Cardiac fibroblast (primary cell): ENCODE data around the gene RAB17.
A peak's percentile ranks its signal among the peaks of the same experiment; 100 is the strongest.
"Not testable (repeated sequence)": the region's sequence is repeated elsewhere in the genome, so short reads cannot be mapped to it uniquely, and the experiment has no call there.

Experiments used
- DNase-seq, 2 donors: peaks; one replicate each; pipeline versions ENCODE4 v3.0.0 to v3.0.0-alpha.2; 2010; ENCODE audit warnings: low read depth in 2 of 2
- H3K4me3 ChIP-seq, 2 donors: replicated peaks in 1 of 2; 1 replicate in 1 of 2; 2 replicates in 1 of 2; pipeline ENCODE4 v1.5.1; 2011; ENCODE audit warnings: low read depth in 2 of 2, low read length in 2 of 2, mild to moderate bottlenecking in 2 of 2, moderate library complexity in 1 of 2
- TF ChIP-seq, protein P1 (sequence below): IDR thresholded peaks from one replicate; pipeline ENCODE4 v1.5.1; 2011; ENCODE audit warnings: low read depth, mild to moderate bottlenecking, low read length, inconsistent platforms

RAB17 gene

DNA sequence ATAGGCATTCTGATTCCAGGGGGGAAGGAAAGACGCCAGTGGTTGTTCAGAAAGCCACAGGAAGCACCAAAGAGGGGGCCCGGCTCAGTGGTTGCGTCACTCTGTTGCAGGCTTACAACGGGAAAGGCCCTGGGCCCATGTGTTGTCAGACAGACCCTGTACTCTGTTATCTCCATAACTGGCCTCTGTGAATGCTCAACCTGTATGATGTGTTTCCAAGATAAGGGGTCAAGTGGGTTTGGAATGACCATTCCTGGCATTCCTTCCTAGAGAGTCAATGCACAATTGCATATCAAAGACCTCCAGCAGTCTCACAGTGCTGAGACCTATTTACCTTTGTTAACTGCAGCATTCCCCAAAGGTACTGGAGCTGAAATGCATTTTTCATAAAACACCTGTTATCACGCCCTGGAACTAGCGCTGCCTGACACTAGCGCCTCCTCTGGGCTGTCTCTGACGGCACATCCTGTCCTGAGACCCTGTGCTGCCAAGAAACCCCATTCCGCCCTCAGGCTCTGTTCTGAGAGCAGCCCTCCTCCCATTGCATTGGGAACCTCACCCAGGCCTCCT lies 23.7 kb upstream of the RAB17 start:
- peak in 1 of 2 donors; percentile 73 for DNase-seq
- H3K4me3 ChIP-seq, result no peak overlapping the region
- TF ChIP-seq, protein P1, sequence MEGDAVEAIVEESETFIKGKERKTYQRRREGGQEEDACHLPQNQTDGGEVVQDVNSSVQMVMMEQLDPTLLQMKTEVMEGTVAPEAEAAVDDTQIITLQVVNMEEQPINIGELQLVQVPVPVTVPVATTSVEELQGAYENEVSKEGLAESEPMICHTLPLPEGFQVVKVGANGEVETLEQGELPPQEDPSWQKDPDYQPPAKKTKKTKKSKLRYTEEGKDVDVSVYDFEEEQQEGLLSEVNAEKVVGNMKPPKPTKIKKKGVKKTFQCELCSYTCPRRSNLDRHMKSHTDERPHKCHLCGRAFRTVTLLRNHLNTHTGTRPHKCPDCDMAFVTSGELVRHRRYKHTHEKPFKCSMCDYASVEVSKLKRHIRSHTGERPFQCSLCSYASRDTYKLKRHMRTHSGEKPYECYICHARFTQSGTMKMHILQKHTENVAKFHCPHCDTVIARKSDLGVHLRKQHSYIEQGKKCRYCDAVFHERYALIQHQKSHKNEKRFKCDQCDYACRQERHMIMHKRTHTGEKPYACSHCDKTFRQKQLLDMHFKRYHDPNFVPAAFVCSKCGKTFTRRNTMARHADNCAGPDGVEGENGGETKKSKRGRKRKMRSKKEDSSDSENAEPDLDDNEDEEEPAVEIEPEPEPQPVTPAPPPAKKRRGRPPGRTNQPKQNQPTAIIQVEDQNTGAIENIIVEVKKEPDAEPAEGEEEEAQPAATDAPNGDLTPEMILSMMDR, result peak; percentile 5

DNA sequence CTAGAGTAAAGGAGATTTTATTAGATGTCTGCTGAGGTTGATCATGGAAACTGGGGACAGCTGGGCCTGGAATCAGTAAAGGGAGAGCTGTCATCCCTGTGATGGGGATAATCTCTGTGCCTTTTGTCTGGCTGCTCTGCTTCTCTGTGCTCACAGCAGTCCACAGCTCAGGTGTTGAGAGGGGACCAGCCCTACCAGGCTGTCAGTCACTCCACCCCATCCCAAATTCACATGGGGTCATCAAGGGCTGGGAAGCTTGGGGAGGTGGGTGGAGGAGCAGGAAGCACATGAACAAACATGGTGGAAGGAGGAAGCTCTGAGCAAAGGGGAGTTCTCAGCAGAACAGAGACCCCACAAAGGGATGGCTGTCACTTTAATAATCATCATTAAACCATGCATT lies 23.1 kb upstream of the RAB17 start:
- TF ChIP-seq, protein P1, result no peak
- no peak for DNase-seq
- no peak overlapping the region for H3K4me3 ChIP-seq

DNA sequence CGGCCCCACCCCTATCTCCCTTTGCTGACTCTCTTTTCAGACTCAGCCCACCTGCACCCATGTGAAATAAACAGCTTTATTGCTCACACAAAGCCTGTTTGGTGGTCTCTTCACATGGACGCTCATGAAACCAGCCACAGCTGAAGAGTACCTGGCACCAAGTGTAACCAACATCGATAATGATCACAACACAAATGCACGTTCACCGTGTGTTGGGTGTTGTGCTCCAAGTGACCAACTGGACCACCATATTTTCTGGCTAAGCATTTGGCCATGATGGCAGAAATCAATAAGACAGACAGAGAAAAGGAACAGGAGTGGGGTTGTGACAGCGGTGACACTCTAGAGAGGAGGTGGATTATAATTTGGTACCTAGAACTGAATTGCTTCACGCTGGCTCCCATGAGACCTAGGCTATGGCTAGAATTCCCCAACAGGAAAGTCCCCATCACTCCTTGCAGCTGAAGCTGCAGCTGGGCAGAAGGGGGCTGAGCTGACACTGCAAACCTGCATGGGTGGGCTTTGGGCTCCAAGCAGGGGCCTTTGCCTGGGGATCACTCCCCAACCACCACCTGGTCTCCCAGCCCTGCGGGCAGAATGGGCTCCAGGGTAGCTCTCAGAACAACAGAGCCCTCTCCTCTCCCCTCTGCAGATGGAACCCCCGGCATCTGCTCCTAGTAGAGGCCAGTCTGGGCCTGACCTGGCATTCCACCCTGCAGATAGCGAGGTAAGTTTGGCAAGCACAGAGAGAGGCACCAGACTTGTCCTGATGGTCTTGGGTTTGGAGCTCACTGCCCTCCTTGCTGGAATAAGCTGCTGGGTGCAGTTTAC lies 22.2 kb upstream of the RAB17 start:
- H3K4me3 ChIP-seq, result no peak overlapping the region
- DNase-seq, result no peak
- TF ChIP-seq, protein P1, result no peak

DNA sequence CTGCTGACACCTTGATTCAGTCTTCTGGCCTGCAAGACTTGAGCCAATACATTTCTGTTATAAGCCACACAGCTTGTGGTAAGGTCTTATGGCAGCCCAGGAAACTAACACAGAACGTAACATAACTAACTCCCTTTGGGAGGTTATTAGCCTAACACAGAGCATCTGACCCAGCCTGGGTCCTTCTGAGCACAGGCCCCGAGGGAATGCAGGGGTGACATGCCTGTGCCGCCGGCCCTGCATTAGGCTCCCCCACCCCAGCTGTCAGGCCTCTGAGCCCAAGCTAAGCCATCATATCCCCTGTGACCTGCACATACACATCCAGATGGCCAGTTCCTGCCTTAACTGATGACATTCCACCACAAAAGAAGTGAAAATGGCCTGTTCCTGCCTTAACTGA lies 16.0 kb upstream of the RAB17 start:
- DNase-seq, H3K4me3 ChIP-seq: not testable (repeated sequence)

DNA sequence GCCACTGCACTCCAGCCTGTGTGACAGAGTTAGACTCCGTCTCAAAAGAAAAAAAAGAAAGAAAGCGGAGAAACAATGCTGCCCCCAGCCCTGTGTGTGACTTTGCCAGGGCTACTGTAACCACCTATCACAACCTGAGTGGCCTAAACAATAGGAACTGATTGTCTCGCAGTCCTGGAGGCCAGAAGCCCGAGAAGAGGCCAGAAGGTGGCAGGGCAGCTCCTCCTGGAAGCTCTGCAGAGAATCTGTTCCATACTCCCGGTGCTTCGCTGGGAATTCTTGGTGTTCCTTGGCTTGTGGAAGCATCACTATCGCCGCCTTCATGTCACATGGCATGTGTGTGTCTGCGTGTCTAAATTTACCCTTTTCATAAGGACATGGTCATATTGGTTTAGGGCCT lies 14.4 kb upstream of the RAB17 start:
- TF ChIP-seq, protein P1, result peak; percentile 52
- DNase-seq, result peak; percentile 61 to 68
- H3K4me3 ChIP-seq, result no peak overlapping the region

DNA sequence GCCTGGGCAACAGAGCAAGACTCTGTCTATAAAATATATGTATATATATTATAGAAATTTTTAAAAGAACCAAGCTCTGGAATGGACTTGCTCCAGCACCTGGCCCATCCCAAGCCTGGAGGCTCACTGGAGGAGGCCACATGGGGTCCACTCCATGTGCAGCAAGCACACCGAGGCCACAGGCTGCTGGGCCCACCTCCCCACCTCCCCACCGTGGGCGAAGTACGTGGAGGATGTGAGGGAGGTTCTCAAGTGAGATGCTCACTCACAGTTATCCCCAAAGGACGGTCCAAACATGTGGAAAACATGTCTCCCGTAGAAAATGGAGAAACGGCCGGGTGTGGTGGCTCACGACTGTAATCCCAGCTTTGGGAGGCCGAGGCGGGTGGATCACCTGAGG lies 13.9 kb upstream of the RAB17 start:
- TF ChIP-seq, protein P1, result no peak
- H3K4me3 ChIP-seq, result no peak overlapping the region
- DNase-seq, result no peak

DNA sequence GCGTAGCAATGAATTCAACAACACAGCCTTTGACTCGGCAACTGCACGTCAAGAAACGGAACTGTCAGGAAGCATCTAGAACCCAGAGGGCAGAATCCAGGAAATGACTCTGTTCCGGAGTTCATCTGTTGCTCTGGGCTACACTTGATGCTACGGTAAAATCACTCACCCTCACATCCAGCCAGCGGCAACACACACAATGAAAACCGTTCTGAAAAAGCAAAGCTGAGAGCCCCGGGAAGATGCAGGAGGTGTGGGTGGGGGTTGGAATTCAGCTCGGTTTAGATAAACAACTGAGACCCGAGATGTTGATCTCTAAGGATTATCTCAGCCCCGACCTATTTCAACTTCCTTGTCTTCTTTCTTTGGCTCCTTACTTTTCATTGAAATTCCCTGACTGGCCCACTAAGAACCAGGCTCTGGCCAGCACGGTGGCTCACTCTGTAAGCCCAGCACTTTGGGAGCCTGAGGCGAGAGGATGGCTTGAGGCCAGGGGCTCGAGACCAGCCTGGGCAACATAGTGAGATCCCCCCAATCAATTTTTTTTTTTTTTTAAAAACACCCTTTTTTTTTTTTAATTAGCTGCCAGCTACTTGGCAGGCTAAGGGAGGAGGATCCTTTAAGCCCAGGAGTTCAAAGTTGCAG lies 13.3 kb upstream of the RAB17 start:
- DNase-seq, result peak; percentile 85 to 92
- H3K4me3 ChIP-seq, result peak overlapping the region in 1 of 2 donors; percentile 10
- TF ChIP-seq, protein P1, result no peak
